Common myeloid progenitor, CD34-positive (primary cell): ENCODE data around the gene LRRC8D.

Source experiments
- CTCF ChIA-PET: fragments of 350-600 bp; sonication (Branson Sonifier 250); formaldehyde crosslinking; loops from one replicate; lab custom pipeline; 2021; ENCODE audit warnings: antibody characterized with exemption; lab: Charles Lee
- POLR2A ChIA-PET: fragments of 350-600 bp; sonication (Branson Sonifier 250); formaldehyde crosslinking; loops from one replicate; lab custom pipeline; 2021; ENCODE audit warnings: antibody characterized with exemption; lab: Charles Lee
- DNase-seq, 3 donors: peaks; one replicate each; pipeline versions ENCODE4 v3.0.0 to v3.0.0-alpha.2; 2013
- H3K27ac ChIP-seq, 2 experiments: 1 replicate in 1 of 2; 2 replicates in 1 of 2; pipeline ENCODE4 v1.7.0; 2013; ENCODE audit warnings: inconsistent platforms in 2 of 2, low read length in 2 of 2, mild to moderate bottlenecking in 2 of 2, low read depth in 1 of 2, moderate library complexity in 1 of 2; ENCODE audit not compliant: severe bottlenecking in 2 of 2, insufficient read depth in 1 of 2, poor library complexity in 1 of 2
- H3K27me3 ChIP-seq, 5 experiments: replicated peaks in 2 of 5; 1 replicate in 3 of 5; 2 replicates in 2 of 5; pipeline versions ENCODE4 v1.6.1 to v1.7.0; 2013; ENCODE audit warnings: low read length in 4 of 5, mild to moderate bottlenecking in 2 of 5, moderate library complexity in 2 of 5, inconsistent platforms in 1 of 5; ENCODE audit not compliant: insufficient read depth in 5 of 5, control insufficient read depth in 4 of 5
- H3K36me3 ChIP-seq, 4 experiments: 1 replicate in 2 of 4; 2 replicates in 2 of 4; pipeline versions ENCODE4 v1.6.1 to v1.7.0; 2013; ENCODE audit warnings: low read length in 3 of 4, control low read depth in 1 of 4, mild to moderate bottlenecking in 1 of 4; ENCODE audit not compliant: control insufficient read depth in 4 of 4, insufficient read depth in 4 of 4
- H3K4me1 ChIP-seq, 4 experiments: 1 replicate in 3 of 4; 2 replicates in 1 of 4; pipeline versions ENCODE4 v1.6.1 to v1.7.1; 2013; ENCODE audit warnings: low read length in 3 of 4, mild to moderate bottlenecking in 3 of 4, control low read depth in 1 of 4, inconsistent platforms in 1 of 4, moderate library complexity in 1 of 4; ENCODE audit not compliant: control insufficient read depth in 4 of 4, insufficient read depth in 4 of 4; ENCODE audit errors: control extremely low read depth in 1 of 4
- H3K4me3 ChIP-seq, 7 experiments: 1 replicate in 4 of 7; 2 replicates in 3 of 7; pipeline versions ENCODE4 v1.5.1 to v1.7.0; 2013; ENCODE audit warnings: mild to moderate bottlenecking in 7 of 7, low read length in 6 of 7, moderate library complexity in 6 of 7, inconsistent platforms in 2 of 7, low read depth in 2 of 7, control low read depth in 1 of 7; ENCODE audit not compliant: insufficient read depth in 4 of 7, control insufficient read depth in 1 of 7; ENCODE audit errors: extremely low read depth in 1 of 7
- H3K9me3 ChIP-seq, 5 experiments: 1 replicate in 4 of 5; 2 replicates in 1 of 5; pipeline versions ENCODE4 v1.6.1 to v1.7.1; 2013; ENCODE audit warnings: low read length in 4 of 5, mild to moderate bottlenecking in 2 of 5, inconsistent platforms in 1 of 5, low read depth in 1 of 5, moderate library complexity in 1 of 5; ENCODE audit not compliant: control insufficient read depth in 4 of 5, insufficient read depth in 2 of 5; ENCODE audit errors: control extremely low read depth in 1 of 5
- WGBS: methylation state at CpG from one replicate; pipeline ENCODE4 v1.1.5; 2013; ENCODE audit not compliant: insufficient coverage; 5-methylcytosine and 5-hydroxymethylcytosine counted together

Gene LRRC8D

DNA sequence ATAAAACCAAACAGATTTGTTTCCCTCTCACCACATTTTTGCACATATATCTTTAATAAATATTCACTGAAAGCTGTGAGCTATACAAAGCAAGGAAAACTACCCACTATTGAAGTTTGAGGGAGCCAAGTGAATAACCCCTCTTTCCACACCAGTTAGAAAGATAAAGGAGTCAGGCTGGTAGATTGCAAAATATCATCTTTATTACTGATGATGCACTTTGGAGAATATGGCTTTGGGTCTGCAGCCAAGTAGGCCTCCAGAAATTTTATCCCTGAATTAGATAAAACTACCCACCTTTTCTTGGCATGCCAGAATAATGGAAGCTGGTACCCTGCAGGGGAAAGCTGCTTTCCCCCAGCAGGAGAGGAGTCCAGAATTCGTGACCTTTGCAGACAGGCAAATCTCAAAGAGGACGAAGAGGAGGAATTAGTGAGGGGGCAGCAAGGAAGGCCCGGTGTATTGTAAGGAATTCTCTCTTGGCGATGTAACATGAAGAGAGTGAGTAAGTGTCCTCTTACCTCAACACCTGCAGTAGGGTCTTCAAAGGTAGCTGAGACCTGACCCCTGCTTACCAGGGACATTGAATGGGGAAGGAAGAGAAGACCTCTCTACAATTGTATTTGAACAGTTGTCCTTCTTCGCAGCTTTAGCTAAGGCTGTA lies 84.7 kb downstream of the LRRC8D start:
- H3K4me1 ChIP-seq = peaks cover 51 to 97% (median 86%) of the 10 kb centered on the region in 4 experiments
- peak overlapping the region in 1 of 7 experiments; percentile 51 for H3K4me3 ChIP-seq
- H3K27ac ChIP-seq = peak overlapping the region in 1 of 2 experiments; percentile 71
- no peak for DNase-seq
- CTCF ChIA-PET = interaction anchor here (0.9 to 2.0 kb wide), 8 partner anchors 10 to 103 kb away, joined by 3 to 5 read pairs (median 4); no protein-coding TSS in a partner anchor
- H3K9me3 ChIP-seq = no peaks in the 10 kb centered on the region
- peaks cover 0 to 7% (median 0%) of the 10 kb centered on the region in 4 experiments for H3K36me3 ChIP-seq
- WGBS = 92% methylated on average over 3 of the region's 5 CpGs
- no peaks in the 10 kb centered on the region for H3K27me3 ChIP-seq
- POLR2A ChIA-PET = no interaction called here

DNA sequence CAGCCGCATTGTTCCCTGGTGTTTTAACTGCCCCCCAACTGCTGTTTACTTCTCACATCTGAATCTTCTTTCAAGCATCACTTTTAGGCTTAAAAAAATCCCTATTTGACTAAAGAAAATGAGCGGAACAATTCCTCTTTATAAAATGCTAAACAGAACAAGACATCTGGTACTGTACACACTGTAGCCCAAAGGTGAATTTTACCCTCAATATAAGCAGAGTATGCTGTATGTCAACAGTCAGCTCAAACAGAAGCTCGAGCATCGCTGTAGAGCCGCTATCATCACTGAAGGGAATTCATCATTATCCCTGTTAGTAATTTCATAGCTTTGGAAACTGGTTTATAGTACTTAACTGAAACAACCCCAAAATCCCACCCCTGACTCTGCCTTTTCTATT lies 85.3 kb downstream of the LRRC8D start:
- 96% methylated on average over 3 of the region's 5 CpGs for WGBS
- CTCF ChIA-PET = interaction anchor here (0.9 to 2.0 kb wide), 7 partner anchors 11 to 72 kb away, joined by 3 to 5 read pairs (median 4); no protein-coding TSS in a partner anchor
- Histone ChIP-seq H3K27ac (peak overlapping the region in 1 of 2 experiments; percentile 71), H3K4me3 (peak overlapping the region in 2 of 7 experiments; percentile 39 to 42), H3K4me1 (peaks cover 52 to 96% (median 85%) of the 10 kb centered on the region in 4 experiments), H3K36me3 (peaks cover 0 to 7% (median 0%) of the 10 kb centered on the region in 4 experiments), H3K27me3 (no peaks in the 10 kb centered on the region), H3K9me3 (no peaks in the 10 kb centered on the region)
- POLR2A ChIA-PET = no interaction called here
- DNase-seq = no peak

DNA sequence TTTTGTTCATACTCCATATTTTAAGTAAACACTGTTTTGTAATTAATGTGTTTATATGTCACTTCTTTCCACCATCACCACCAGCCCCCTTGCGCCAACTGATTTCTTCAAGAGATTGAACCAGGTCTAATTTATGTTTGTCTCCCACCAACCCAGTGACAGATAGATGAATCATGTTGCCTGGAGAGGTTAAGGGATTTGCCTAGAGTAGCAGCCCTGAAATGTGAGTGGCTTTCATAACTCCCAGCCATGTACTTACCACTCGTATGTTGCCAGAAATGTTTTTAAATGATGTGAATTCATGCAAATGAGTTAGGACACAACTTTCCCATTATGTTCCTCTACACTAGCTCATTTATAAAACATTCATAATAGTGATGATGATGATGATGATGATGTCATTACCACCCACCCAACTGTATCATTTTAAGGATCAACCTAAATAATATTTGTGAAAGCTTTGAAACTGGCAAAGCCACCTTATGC lies 86.9 kb downstream of the LRRC8D start:
- ChIA-PET POLR2A (no interaction called here), CTCF (interaction anchor here (1.0 to 2.3 kb wide), 3 partner anchors 9 to 82 kb away, joined by 3 to 12 read pairs (median 4); no protein-coding TSS in a partner anchor)
- no peak overlapping the region for H3K4me3 ChIP-seq

DNA sequence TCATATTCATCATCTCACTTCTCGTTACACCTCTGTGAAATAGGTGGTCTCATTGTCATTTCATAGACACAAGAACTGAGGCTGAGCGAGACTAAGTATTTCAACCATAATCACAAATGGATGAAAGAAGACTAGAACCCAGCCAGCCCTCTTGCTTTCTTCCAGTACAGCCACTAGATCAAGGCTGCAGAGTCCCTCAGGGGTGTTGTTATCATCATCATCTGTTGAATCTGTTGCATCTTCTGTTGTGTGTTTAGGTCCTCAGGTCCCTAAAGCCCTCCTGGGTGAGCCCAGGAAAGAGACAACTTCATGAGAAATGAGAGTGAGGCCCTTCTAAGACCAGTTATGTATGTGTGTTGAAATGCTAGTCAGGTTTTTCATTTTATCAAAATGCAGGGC lies 87.4 kb downstream of the LRRC8D start:
- peaks cover 46 to 93% (median 78%) of the 10 kb centered on the region in 4 experiments for H3K4me1 ChIP-seq
- H3K4me3 ChIP-seq = no peak overlapping the region
- peak overlapping the region in 1 of 2 experiments; percentile 17 for H3K27ac ChIP-seq
- ChIA-PET POLR2A (interaction anchor here (1.0 kb wide), 1 partner anchor 12 kb away, joined by 3 read pairs; no protein-coding TSS in a partner anchor), CTCF (interaction anchor here (1.0 to 2.3 kb wide), 6 partner anchors 9 to 93 kb away, joined by 3 to 12 read pairs (median 3); no protein-coding TSS in a partner anchor)
- WGBS = no CpG with 5 or more reads among the region's 2 CpGs
- no peaks in the 10 kb centered on the region for H3K27me3 ChIP-seq
- peaks cover 0 to 8% (median 0%) of the 10 kb centered on the region in 4 experiments for H3K36me3 ChIP-seq
- no peaks in the 10 kb centered on the region for H3K9me3 ChIP-seq
- no peak for DNase-seq

More for the DNA sequence above, 86.9 kb downstream of the LRRC8D start:
- Histone ChIP-seq H3K27me3 (no peaks in the 10 kb centered on the region), H3K4me1 (peaks cover 51 to 93% (median 79%) of the 10 kb centered on the region in 4 experiments), H3K36me3 (peaks cover 0 to 12% (median 0%) of the 10 kb centered on the region in 4 experiments), H3K9me3 (no peaks in the 10 kb centered on the region), H3K27ac (peak overlapping the region in 1 of 2 experiments; percentile 71)
- peak in 2 of 3 donors; percentile 45 to 57 for DNase-seq
- no CpG with 5 or more reads among the region's 2 CpGs for WGBS

DNA sequence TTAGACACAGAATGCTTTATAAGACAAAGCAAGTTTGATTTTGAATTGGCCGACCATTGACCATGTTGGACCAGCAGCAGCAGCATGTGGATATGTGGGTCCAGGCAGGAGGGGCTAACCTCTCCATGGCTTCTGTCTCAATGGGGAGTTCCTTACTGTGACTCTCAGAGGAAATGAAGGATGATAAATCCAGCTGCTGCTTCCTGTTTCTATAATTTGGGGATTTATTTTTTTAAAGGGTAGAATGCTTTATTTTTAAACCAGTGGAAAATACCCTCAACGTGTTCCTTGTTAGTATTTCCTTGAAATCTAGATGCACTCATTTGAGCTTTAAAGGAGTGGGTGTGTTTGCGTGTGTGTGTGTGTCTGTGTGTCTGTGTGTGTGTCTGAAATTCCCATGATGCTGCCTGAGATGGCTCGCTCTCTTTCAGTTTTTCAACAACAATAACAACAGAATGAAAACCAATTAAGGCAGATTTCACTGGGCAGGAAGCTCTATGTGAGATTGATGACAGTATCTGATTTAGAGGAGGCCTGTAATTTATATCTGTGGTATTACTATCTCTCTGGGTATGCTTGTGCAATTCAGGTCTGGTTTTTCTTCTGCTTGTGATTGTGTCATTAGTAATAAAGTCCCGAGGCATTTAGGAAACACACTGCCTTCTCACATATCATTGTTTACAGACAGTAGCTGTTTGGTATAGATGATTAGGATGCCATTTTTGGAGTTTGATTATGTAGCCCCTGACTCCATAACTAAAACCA lies 88.0 kb downstream of the LRRC8D start:
- Histone ChIP-seq H3K27ac (peak overlapping the region; percentile 17 to 26), H3K27me3 (no peaks in the 10 kb centered on the region), H3K4me3 (peak overlapping the region in 1 of 7 experiments; percentile 54), H3K9me3 (no peaks in the 10 kb centered on the region), H3K36me3 (peaks cover 0 to 8% (median 0%) of the 10 kb centered on the region in 4 experiments), H3K4me1 (peaks cover 41 to 92% (median 75%) of the 10 kb centered on the region in 4 experiments)
- WGBS = no CpG with 5 or more reads among the region's 5 CpGs
- CTCF ChIA-PET = interaction anchor here (1.0 to 2.3 kb wide), 6 partner anchors 10 to 94 kb away, joined by 3 to 12 read pairs (median 3); no protein-coding TSS in a partner anchor
- peak in 2 of 3 donors; percentile 73 to 79 for DNase-seq
- POLR2A ChIA-PET = interaction anchor here (0.7 to 1.0 kb wide), 3 partner anchors 9 to 94 kb away, joined by 3 to 5 read pairs (median 3); no protein-coding TSS in a partner anchor

DNA sequence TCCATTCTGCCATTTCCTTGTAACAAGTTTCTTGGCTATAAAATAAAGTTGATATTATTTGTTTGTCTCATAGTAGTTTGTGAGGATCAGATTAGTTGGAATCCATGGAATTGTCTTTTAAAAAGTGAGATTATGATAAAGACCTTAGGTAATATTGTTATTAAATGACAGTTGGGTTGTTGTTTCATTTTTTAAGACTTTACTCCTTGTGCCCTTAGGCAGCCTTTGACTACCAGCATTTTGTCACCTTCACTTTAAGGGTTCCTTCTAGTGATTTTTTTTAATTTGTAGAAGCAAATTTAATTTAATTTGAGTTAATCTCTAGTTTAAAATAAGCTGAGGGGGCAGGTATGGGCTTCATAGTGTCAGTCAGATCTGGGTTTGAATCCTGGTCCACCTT lies 89.4 kb downstream of the LRRC8D start:
- Histone ChIP-seq H3K9me3 (no peaks in the 10 kb centered on the region), H3K4me1 (peaks cover 30 to 82% (median 62%) of the 10 kb centered on the region in 4 experiments), H3K27ac (peak overlapping the region; percentile 19 to 46), H3K27me3 (no peaks in the 10 kb centered on the region), H3K4me3 (no peak overlapping the region), H3K36me3 (peaks cover 0 to 16% (median 0%) of the 10 kb centered on the region in 4 experiments)
- DNase-seq = no peak
- ChIA-PET CTCF (interaction anchor here (1.5 kb wide), 1 partner anchor 77 kb away, joined by 3 read pairs; no protein-coding TSS in a partner anchor), POLR2A (interaction anchor here (1.7 kb wide), 1 partner anchor 10 kb away, joined by 5 read pairs; no protein-coding TSS in a partner anchor)
